Myocyte (in vitro differentiated cells): ENCODE results near the gene TMPRSS11B. TPM values are rescaled to one million over a fixed set of nuclear protein-coding genes. Genes with fewer than 3 reads are reported as not detected.
"Not testable (repeated sequence)": the region's sequence is repeated elsewhere in the genome, so short reads cannot be mapped to it uniquely, and the experiment has no call there.

Source experiments
- DNase-seq: peaks from one replicate; pipeline ENCODE4 v3.0.0-alpha.2; 2012; ENCODE audit warnings: low read depth
- total RNA-seq: library from RNA; depleted of rRNA; stranded (reverse); fragments of >200 nt; gene quantifications from 2 replicates; pipeline ENCODE4 v1.2.3, GENCODE V29; 2014

Gene TMPRSS11B
- total RNA-seq, 1 donor from 2014 or later = not detected

DNA sequence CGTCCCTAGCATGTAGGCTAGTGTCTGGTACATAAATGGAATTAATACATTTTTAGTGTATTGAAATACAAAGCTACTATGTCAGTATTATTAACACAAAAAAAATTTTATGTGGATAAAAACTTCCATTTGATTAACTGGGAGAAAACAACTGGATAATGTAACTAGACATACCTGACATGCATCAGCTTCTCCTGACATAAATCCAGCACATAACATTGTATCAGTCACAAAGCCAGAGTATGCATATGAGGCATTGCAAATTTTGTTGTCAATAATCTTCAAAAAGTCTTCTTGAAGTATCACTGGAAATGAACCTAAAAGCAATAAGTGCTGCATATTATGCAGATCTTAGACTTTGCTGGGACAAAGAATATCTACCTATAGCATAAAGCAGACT, 16.9 kb downstream of the TMPRSS11B start:
- no peak for DNase-seq

DNA sequence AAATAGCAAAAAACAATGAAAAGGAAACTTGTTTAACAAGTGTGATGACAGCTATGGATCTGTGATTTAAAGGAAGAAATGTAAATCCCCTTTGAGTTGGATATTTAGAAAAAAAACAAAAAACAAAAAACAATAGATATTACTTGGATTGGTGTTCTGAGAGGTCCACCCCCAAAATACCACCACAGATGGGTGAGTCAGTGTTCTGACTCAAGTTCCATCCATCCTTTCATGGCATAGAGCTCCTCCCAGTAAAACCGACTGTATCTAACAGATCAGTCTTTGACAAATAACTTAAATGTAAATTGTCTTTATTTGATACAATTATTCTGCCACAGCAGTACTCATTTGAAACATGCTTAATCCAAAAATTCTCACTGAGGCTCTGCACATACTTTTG, 27.4 kb downstream of the TMPRSS11B start:
- peak; percentile 2 for DNase-seq

DNA sequence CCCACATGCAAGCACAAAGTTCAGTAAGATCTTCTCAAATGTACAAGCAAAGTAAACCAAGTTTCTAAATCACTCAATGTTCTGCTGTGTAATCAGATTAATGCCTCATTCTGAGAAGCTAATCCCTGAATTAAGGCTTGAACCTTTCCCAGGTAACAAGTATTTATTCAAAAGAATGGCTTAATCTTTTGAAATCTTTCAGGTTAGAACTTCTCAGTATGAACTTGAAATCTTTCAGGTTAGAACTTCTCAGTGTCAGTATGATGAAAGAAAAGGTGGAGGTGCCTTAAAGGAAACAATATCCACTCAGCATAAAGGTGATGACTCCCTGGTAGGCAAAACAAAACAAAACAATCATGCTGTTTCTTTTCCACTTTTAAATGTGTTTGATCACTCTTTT, 29.0 kb downstream of the TMPRSS11B start:
- DNase-seq = no peak

DNA sequence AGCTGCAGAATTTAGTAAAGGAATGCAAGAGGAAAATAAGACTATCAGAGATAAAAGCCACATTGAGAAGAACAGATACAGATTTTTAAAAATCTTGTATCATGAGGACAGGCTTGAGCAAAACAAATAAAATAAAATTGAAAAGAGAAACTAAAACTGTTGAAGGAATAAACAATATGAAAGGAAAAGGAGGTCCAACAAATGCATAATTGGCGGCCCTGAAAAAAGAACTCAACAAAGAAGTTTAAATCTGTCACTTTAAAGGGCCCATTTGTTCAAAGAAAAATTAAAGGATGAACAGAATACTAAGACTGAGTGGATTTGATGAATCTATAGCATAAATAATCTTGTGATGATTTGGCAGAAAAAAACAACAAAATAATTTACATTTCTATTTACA, 36.5 kb downstream of the TMPRSS11B start:
- DNase-seq = peak; percentile 9

DNA sequence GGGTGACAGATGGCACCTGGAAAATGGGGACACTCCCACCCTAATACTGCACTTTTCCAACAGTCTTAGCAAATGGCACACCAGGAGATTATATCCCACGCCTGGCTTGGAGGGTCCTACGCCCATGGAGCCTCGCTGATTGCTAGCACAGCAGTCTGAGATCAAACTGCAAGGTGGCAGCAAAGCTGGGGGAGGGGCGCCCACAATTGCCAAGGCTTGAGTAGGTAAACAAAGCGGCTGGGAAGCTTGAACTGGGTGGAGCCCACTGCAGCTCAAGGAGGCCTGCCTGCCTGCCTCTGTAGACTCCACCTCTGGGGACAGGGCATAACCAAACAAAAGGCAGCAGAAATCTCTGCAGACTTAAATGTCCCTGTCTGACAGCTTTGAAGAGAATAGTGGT, 51.2 kb downstream of the TMPRSS11B start:
- DNase-seq = not testable (repeated sequence)

DNA sequence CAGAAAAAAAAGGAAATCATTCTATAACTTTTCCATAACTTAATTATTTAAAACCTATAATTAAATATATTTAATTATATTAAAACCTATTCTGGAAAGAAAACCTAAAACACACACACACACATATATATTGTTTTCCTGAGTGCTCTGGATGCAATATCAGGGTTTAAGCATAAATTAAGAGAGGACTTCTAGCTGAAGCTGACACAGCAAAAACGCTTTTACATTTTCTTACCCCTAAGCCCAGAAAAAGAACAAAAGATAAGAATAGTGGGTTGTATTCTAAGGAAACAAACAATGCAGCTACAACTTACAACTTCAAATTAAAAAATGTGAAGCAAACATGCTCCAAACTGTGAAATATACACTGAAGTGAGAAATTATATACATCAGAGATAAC, 52.3 kb downstream of the TMPRSS11B start:
- no peak for DNase-seq

DNA sequence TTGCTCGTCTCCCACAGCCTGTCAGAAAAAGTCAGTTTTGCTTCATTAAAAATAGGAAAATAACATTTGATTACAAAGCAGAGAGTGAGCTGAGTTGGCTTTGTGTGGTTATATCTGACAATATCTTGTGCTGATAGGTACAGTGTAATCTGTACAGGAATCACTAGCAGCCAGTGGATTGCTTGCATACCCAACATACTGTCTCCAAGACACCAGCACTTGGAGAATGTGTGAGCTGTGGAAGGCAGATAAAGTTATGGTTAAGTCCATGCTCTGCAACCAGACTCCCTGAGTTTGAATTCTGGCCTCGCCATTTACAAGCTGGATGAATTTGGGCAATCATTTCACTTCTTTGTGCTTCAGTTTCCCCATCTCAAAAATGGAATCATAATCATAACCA, 58.3 kb downstream of the TMPRSS11B start:
- DNase-seq = no peak

DNA sequence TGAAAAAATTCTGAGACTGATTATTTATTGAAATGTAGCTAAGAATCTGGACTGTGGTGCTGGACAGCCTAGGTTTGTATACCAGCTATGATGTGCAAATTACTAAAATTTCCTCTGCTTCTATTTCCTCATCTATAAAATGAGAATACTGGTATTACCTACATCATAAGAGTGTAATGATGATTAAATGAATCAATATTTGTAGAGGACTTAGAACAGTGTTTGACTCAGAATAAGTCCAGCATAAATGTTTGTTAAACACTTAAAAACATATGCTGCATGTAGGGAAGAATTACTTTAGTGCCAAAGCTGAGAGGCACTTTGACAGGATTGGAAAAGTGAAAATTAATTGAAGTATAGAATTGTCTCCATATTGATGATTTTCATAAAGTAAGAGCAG, 60.6 kb downstream of the TMPRSS11B start:
- DNase-seq = no peak

DNA sequence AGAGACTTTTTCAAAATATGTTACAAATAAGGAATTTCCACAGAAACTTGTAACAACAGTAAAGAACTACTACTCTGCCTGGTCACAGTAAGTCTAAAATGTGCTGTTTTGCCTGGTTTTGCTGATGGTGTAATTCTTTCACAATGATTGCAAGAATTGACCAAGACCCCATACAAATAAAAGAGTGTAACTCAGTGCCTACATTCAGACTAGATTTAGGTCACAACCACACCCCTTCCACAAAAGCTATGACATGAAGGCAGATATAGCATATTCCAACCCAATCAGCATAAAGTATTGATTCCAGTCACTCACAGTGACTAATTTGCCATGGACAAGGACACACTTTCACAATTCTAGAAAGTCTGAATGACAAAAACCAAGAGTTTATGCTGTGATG, 62.1 kb downstream of the TMPRSS11B start:
- no peak for DNase-seq

DNA sequence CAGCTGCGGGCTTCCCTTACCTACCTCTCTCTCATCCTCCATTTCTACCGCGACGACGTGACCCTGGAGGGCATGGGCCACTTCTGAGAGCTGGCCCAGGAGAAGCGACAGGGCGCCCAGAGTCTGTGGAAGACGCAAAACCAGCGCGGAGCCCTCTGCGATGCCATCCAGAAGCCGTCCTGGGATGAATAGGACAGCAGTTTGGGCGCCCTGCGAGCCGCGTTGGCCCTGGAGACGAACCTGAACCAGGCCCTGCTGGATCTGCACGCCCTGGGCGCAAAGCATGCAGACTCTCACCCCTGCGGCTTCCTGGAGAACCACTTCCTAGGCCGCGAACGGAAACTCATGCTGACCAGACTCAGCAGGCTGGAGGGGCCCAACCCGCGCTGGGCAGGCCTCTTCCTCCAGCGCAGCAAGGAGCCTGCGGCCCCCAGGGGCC, 63.1 kb downstream of the TMPRSS11B start:
- no peak for DNase-seq

DNA sequence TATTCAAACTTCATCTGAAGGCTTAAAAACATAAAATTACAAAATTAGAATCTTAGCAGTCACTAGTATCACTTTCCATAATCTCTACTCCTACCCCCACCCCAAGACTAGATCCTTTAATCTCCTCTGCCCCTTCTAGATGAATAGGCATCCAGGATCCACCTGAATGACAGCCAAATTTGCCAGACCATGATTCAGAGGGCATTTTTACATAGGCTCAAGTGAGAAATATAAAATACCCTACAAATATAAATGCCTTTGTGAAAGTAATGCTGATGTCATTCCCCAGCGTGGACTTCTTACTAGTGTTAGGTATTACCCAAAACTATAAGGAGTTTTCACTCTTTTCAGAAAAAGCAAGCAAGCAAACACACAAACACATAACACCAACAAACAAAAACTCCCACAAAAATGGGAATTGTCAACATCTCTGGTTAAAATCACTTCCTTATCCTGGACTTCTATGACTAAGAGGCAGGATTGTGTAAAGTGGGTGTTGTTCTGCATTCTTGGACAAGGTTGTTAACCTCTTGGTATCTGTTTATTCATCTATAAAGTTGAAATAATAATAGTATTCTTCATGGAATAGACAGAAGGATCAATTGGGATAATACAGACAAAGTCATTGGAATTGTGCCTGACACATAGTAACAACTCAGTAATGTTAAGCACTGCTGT, 64.5 kb downstream of the TMPRSS11B start:
- DNase-seq = no peak

DNA sequence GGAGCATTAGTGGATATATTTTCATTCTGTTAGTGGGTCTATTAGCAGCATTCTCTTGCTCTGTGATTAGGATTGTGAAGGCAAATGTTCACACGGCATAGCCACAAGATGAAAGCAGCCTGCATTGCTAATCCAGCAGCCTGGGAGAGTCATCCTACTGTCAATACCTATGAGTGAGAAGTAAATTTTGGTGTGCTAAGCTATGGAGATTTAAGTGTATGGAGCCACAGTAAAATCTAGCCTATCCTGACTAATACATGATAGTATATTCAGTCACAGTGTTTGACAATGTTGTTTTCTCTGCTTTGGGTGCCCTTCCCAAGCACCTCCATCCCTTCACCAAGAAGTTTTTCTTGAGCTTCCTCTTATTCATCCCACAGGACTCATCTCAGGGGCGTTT, 68.6 kb downstream of the TMPRSS11B start:
- DNase-seq = no peak

Other genes starting within 250 kb of the TMPRSS11B start
- not detected in 2 replicates for gene TMPRSS11F, start 115.8 kb downstream of the TMPRSS11B start, total RNA-seq
- gene YTHDC1, start 104.4 kb upstream of the TMPRSS11B start, total RNA-seq = 56.1 and 58.0 TPM in 2 replicates
- 0.11 TPM in 1 of 2 replicates, not detected in the other for gene TMPRSS11E, start 201.8 kb upstream of the TMPRSS11B start, total RNA-seq